Tibial nerve (tissue), 4 donors: ENCODE results near the gene SDK2.

Experiments used
- CTCF ChIP-seq, 5 experiments: fragments of 200-600 bp in 3 of 5; fragments of 450-650 bp in 2 of 5; sonication (generic) in 3 of 5; IDR thresholded peaks; one replicate each; pipeline ENCODE4 v1.5.1; 2016 to 2019; ENCODE audit warnings: antibody characterized with exemption in 5 of 5, mild to moderate bottlenecking in 3 of 5, moderate library complexity in 2 of 5
- EP300 ChIP-seq, 2 donors: sonication (generic); formaldehyde crosslinking; IDR thresholded peaks; one replicate each; pipeline ENCODE4 v1.6.1; 2017; ENCODE audit warnings: antibody characterized with exemption in 2 of 2, mild to moderate bottlenecking in 1 of 2

GRCh38 chr17:73468221-73468620, 176.0 kb downstream of the SDK2 start:
- no peak for TF ChIP-seq EP300 (IDR thresholded peaks at IDR 0.05)
- TF ChIP-seq CTCF (IDR thresholded peaks at IDR 0.05), result no peak
